GM12878 (cell line): Measurements from ENCODE around the gene SLC45A2. TPM values are rescaled to one million over a fixed set of nuclear protein-coding genes. Genes with fewer than 3 reads are reported as not detected.

Source experiments
- ATAC-seq: fragments of 200-7000 bp; cut with Tn5 transposase; 3 replicates; pipeline ENCODE4 v1.9.1; 2020; ENCODE audit warnings: mild to moderate bottlenecking, moderate library complexity
- BruUV-seq: library from RNA; stranded (reverse); fragments of 400-500 nt; replicated peaks from 2 replicates; lab custom pipeline; 2021; lab: Mats Ljungman, UMichigan
- CTCF ChIA-PET: fragments of 300-600 bp; sonication (Branson Sonifier 250); formaldehyde crosslinking; extraction: SDS; loops from one replicate; lab custom pipeline; 2021; ENCODE audit warnings: inconsistent platforms; lab: Yijun Ruan, JAX
- POLR2A ChIA-PET: fragments of 350-600 bp; formaldehyde crosslinking; extraction: SDS; loops from one replicate; lab custom pipeline; 2021; ENCODE audit warnings: inconsistent platforms; lab: Charles Lee
- RAD21 ChIA-PET: fragments of 300-600 bp; sonication (Branson Sonifier 250); formaldehyde crosslinking; loops from one replicate; lab custom pipeline; 2023; ENCODE audit warnings: antibody characterized with exemption; ENCODE audit not compliant: unreplicated experiment; lab: Charles Lee
- SMC1A ChIA-PET: fragments of 300-600 bp; sonication (Branson Sonifier 250); formaldehyde crosslinking; loops from one replicate; lab custom pipeline; 2023; ENCODE audit not compliant: unreplicated experiment, uncharacterized antibody; lab: Charles Lee
- DNase-seq: peaks from one replicate; pipeline ENCODE4 v3.0.0-alpha.2; 2011; ENCODE audit warnings: low read depth, low spot score
- FAIRE-seq: peaks from 3 replicates; lab custom pipeline; 2011; peaks lifted over from hg19 to GRCh38; lab: Jason Lieb, UNC
- H2AFZ ChIP-seq: 2 replicates; pipeline ENCODE4 v1.6.0; 2011; ENCODE audit warnings: low read depth, low read length, control low read depth; ENCODE audit not compliant: control insufficient read depth
- H3K27ac ChIP-seq: 2 replicates; pipeline ENCODE4 v1.5.1; 2011; ENCODE audit warnings: control low read depth; ENCODE audit not compliant: control insufficient read depth, insufficient read depth
- H3K27me3 ChIP-seq, 2 experiments: replicated peaks in 1 of 2; 2 replicates each; pipeline versions ENCODE4 v1.6.0 to v1.6.1; 2011; ENCODE audit warnings: low read length in 1 of 2; ENCODE audit not compliant: control insufficient read depth in 2 of 2, insufficient read depth in 2 of 2
- H3K36me3 ChIP-seq, 2 experiments: 2 replicates each; pipeline ENCODE4 v1.5.1; 2011; ENCODE audit warnings: low read length in 1 of 2; ENCODE audit not compliant: control insufficient read depth in 2 of 2, insufficient read depth in 2 of 2
- H3K4me1 ChIP-seq: 2 replicates; pipeline ENCODE4 v1.6.1; 2011; ENCODE audit warnings: mild to moderate bottlenecking, low read length, moderate library complexity, mixed read lengths; ENCODE audit not compliant: control insufficient read depth, insufficient read depth
- H3K4me2 ChIP-seq: 2 replicates; pipeline ENCODE4 v1.6.0; 2011; ENCODE audit warnings: control low read depth; ENCODE audit not compliant: control insufficient read depth, insufficient read depth
- H3K4me3 ChIP-seq: fragments of 200-600 bp; sonication (generic); 2 replicates; pipeline ENCODE4 v1.5.1; 2016
- H3K79me2 ChIP-seq: 2 replicates; pipeline ENCODE4 v1.6.0; 2011; ENCODE audit warnings: low read length; ENCODE audit not compliant: control insufficient read depth, insufficient read depth
- H3K9ac ChIP-seq: 2 replicates; pipeline ENCODE4 v1.8.0; 2011; ENCODE audit warnings: low read length, control low read depth, mixed read lengths; ENCODE audit not compliant: control insufficient read depth, insufficient read depth
- H3K9me3 ChIP-seq: replicated peaks from 3 replicates; pipeline ENCODE4 v1.5.1; 2011; ENCODE audit warnings: mild to moderate bottlenecking, low read length; ENCODE audit not compliant: control insufficient read depth, insufficient read depth
- H4K20me1 ChIP-seq: 2 replicates; pipeline ENCODE4 v1.6.0; 2011; ENCODE audit not compliant: control insufficient read depth, insufficient read depth
- CTCF ChIP-seq, 3 experiments: IDR thresholded peaks in 2 of 3; conservative IDR thresholded peaks in 1 of 3; 2 replicates each; pipeline ENCODE4 v1.5.1; 2011; ENCODE audit warnings: low read depth in 3 of 3, low read length in 3 of 3, mild to moderate bottlenecking in 3 of 3, control low read depth in 2 of 3, moderate library complexity in 2 of 3, inconsistent platforms in 1 of 3, mixed read lengths in 1 of 3; ENCODE audit not compliant: control insufficient read depth in 2 of 3, insufficient read depth in 1 of 3; ENCODE audit errors: extremely low read depth in 1 of 3
- IRF3 ChIP-seq: fragments of 450-650 bp; IDR thresholded peaks from 2 replicates; pipeline ENCODE4 v1.6.1; 2014; ENCODE audit warnings: mild to moderate bottlenecking
- KLF5 ChIP-seq: fragments of 450-650 bp; IDR thresholded peaks from 2 replicates; pipeline ENCODE4 v1.6.1; 2014; ENCODE audit warnings: mild to moderate bottlenecking; ENCODE audit not compliant: partially characterized antibody
- NKRF ChIP-seq: fragments of 450-650 bp; conservative IDR thresholded peaks from 2 replicates; pipeline ENCODE4 v1.6.1; 2017; ENCODE audit warnings: mild to moderate bottlenecking, moderate library complexity
- RAD21 ChIP-seq: IDR thresholded peaks from 2 replicates; pipeline ENCODE4 v1.6.1; 2011; ENCODE audit warnings: mild to moderate bottlenecking, low read depth, low read length, moderate library complexity; ENCODE audit not compliant: insufficient read depth
- SMC3 ChIP-seq: IDR thresholded peaks from 2 replicates; pipeline ENCODE4 v1.6.1; 2011; ENCODE audit warnings: low read length, improper control_type of control experiment, borderline replicate concordance
- TCF12 ChIP-seq: IDR thresholded peaks from 2 replicates; pipeline ENCODE4 v1.6.1; 2011; ENCODE audit warnings: low read depth, mild to moderate bottlenecking, low read length
- YY1 ChIP-seq: IDR thresholded peaks from 2 replicates; pipeline ENCODE4 v1.6.1; 2011; ENCODE audit warnings: low read depth, mild to moderate bottlenecking, low read length
- ZNF384 ChIP-seq: IDR thresholded peaks from 2 replicates; pipeline ENCODE4 v1.6.1; 2012; ENCODE audit warnings: low read depth, mild to moderate bottlenecking, low read length, improper control_type of control experiment, borderline replicate concordance
- WGBS: methylation state at CpG from one replicate; pipeline ENCODE4 v1.1.6; 2016; ENCODE audit warnings: low lambda C conversion rate; ENCODE audit not compliant: insufficient replicate concordance, insufficient coverage; ENCODE audit errors: missing lambda C conversion rate; 5-methylcytosine and 5-hydroxymethylcytosine counted together
- in situ Hi-C: fragments of 300-500 bp; cut with MboI; formaldehyde crosslinking; loops from 9 replicates; pipeline ENCODE4 v1.14.3; 2018; ENCODE audit warnings: mixed read lengths
- intact Hi-C: fragments of 100-400 bp; cut with micrococcal nuclease; formaldehyde crosslinking; loops from one replicate; pipeline ENCODE4 v1.14.2; 2022; ENCODE audit not compliant: unreplicated experiment
- polyA plus RNA-seq, 11 experiments: library from polyadenylated mRNA; depleted of rRNA in 4 of 11; unstranded in 6 of 11; stranded (reverse) in 5 of 11; fragments of >200 nt; fragmentation: Nextera tagmentation in 4 of 11; fragmentation: Illumina TruSeq in 1 of 11; extraction: Ambion mirVana in 4 of 11; extraction: Trizol in 1 of 11; gene quantifications; 1 replicate in 1 of 11; 2 replicates in 10 of 11; pipeline versions ENCODE4 v1.2.1 to v1.2.3, GENCODE V29; 2011 to 2016; ENCODE audit warnings: inconsistent platforms in 2 of 11, missing spikeins in 2 of 11, low read depth in 1 of 11
- total RNA-seq, 4 experiments: library from RNA; depleted of rRNA in 3 of 4; stranded (reverse); fragments of >200 nt in 3 of 4; fragmentation: Illumina TruSeq in 1 of 4; extraction: Trizol in 1 of 4; gene quantifications; 2 replicates each; pipeline versions ENCODE4 v1.2.1 to v1.2.3, GENCODE V29; 2013 to 2021

SLC45A2 gene
- total and polyA plus RNA-seq, 10 of the 15 experiments (the other 5 are each of a cell fraction or from before 2014, with no cell fraction given), result 0.06 to 0.07 TPM; not detected in 8

- no TSS peak for BruUV-seq
- in situ Hi-C loops (no loop called here), intact Hi-C loops (loop anchor here (1.0 to 10.0 kb wide), 2 partner anchors 534 to 805 kb away; no protein-coding TSS in a partner anchor)
- Histone ChIP-seq H3K27me3 (no peaks in the 10 kb centered on the region), H3K4me1 (peaks cover 17% of the 10 kb centered on the region), H3K4me3 (no peak overlapping the region), H2AFZ (peak overlapping the region; percentile 29), H3K4me2 (no peak overlapping the region), H3K36me3 (no peaks in the 10 kb centered on the region), H3K79me2 (no peaks in the 10 kb centered on the region), H3K9ac (no peak overlapping the region), H3K9me3 (no peaks in the 10 kb centered on the region), H4K20me1 (no peaks in the 10 kb centered on the region), H3K27ac (no peak overlapping the region)
- peak; percentile 27 for DNase-seq
- no peak for TF ChIP-seq NKRF
- TF ChIP-seq SMC3, result peak; percentile 59; the same call in 1 of the 2 replicates
- TF ChIP-seq CTCF (IDR thresholded peaks at IDR 0.05 in 2 of 3, conservative IDR thresholded peaks at IDR 0.05 in 1 of 3; ENCODE audit: control insufficient read depth in 2 of 3, extremely low read depth in 1 of 3, insufficient read depth in 1 of 3, low read depth in 3 of 3, low read length in 3 of 3), result peak; percentile 80 to 90 (median 88)
- no peak for TF ChIP-seq TCF12
- TF ChIP-seq KLF5, result no peak
- no peak for TF ChIP-seq IRF3
- TF ChIP-seq YY1, result peak; percentile 53; the same call in 1 of the 2 replicates
- peak; percentile 94 for TF ChIP-seq RAD21
- no peak for TF ChIP-seq ZNF384
- RAD21 ChIA-PET, result interaction anchor here (1.0 to 4.0 kb wide), 19 partner anchors 9 to 539 kb away, joined by 3 to 46 read pairs (median 4); partner anchors contain the start of genes AMACR, RXFP3 and TARS1
- 44% methylated on average over 10 of the region's 10 CpGs for WGBS
- CTCF ChIA-PET, result interaction anchor here (0.6 to 4.1 kb wide), 49 partner anchors 10 to 1263 kb away, joined by 3 to 70 read pairs (median 4); partner anchors contain the start of genes RXFP3 and TARS1
- POLR2A ChIA-PET, result interaction anchor here (0.5 to 1.2 kb wide), 3 partner anchors 39 to 1710 kb away, joined by 3 to 5 read pairs (median 4); partner anchors contain the start of gene TARS1
- SMC1A ChIA-PET, result interaction anchor here (0.8 to 4.4 kb wide), 26 partner anchors 8 to 1513 kb away, joined by 3 to 43 read pairs (median 4); partner anchors contain the start of genes RXFP3 and TARS1
- FAIRE-seq, result peak; percentile 27
- ATAC-seq, result peak; percentile 93
Measured at GRCh38 chr5:33969572-33970452, 14.7 kb downstream of the SLC45A2 start.
